ENCODE data around the gene PRDM15.

The PRDM15 gene

GRCh38 chr21:41865002-41865777 lies 14.0 kb downstream of the PRDM15 start:
- Histone ChIP-seq H3K4me3 (ENCODE audit: low read length) (peak overlapping the region; percentile 47), H3F3A (ENCODE audit: insufficient read depth, low read length) (peaks cover 45% of the 10 kb centered on the region)

GRCh38 chr21:41864311-41865001 lies 14.7 kb downstream of the PRDM15 start:
- Histone ChIP-seq H3K27me3 (replicated peaks; ENCODE audit: insufficient read depth, low read length) (no peaks in the 10 kb centered on the region), H3K9me3 (replicated peaks; ENCODE audit: insufficient read depth, low read length) (no peaks in the 10 kb centered on the region), H3K4me1 (ENCODE audit: low read length) (peaks cover 56% of the 10 kb centered on the region), H2AFZ (ENCODE audit: low read length) (peak overlapping the region; percentile 70), H3K79me2 (ENCODE audit: low read length) (peaks cover 59% of the 10 kb centered on the region), H3F3A (ENCODE audit: insufficient read depth, low read length) (peaks cover 45% of the 10 kb centered on the region), H3K4me3 (ENCODE audit: low read length) (peak overlapping the region; percentile 47), H3K27ac (ENCODE audit: low read length) (peak overlapping the region; percentile 84), H3K9ac (ENCODE audit: low read length) (peak overlapping the region; percentile 59), H3K36me3 (replicated peaks; ENCODE audit: insufficient read depth, low read length) (no peaks in the 10 kb centered on the region), H3K9me2 (replicated peaks; ENCODE audit: insufficient read depth, low read length) (no peaks in the 10 kb centered on the region), H4K20me1 (ENCODE audit: insufficient read depth, low read length) (no peaks in the 10 kb centered on the region), H3K4me2 (ENCODE audit: low read depth, low read length) (peak overlapping the region; percentile 93)
- DNase-seq: peak; percentile 43
- TF ChIP-seq EZH2phosphoT487 (IDR thresholded peaks at IDR 0.05; ENCODE audit: low read length): no peak
- TF ChIP-seq EZH2 (optimal IDR thresholded peaks at IDR 0.05; ENCODE audit: low read depth, low read length): no peak
- no peak for TF ChIP-seq CTCF (IDR thresholded peaks at IDR 0.05; ENCODE audit: low read length)

More at GRCh38 chr21:41865002-41865777, 14.0 kb downstream of the PRDM15 start:
- Histone ChIP-seq H3K9me2 (replicated peaks; ENCODE audit: insufficient read depth, low read length) (no peaks in the 10 kb centered on the region), H3K9me3 (replicated peaks; ENCODE audit: insufficient read depth, low read length) (no peaks in the 10 kb centered on the region), H3K36me3 (replicated peaks; ENCODE audit: insufficient read depth, low read length) (no peaks in the 10 kb centered on the region), H3K79me2 (ENCODE audit: low read length) (peaks cover 55% of the 10 kb centered on the region), H3K4me1 (ENCODE audit: low read length) (peaks cover 56% of the 10 kb centered on the region), H3K27ac (ENCODE audit: low read length) (peak overlapping the region; percentile 84), H3K9ac (ENCODE audit: low read length) (peak overlapping the region; percentile 59), H2AFZ (ENCODE audit: low read length) (peak overlapping the region; percentile 70), H3K27me3 (replicated peaks; ENCODE audit: insufficient read depth, low read length) (no peaks in the 10 kb centered on the region), H4K20me1 (ENCODE audit: insufficient read depth, low read length) (no peaks in the 10 kb centered on the region), H3K4me2 (ENCODE audit: low read depth, low read length) (peak overlapping the region; percentile 93)
- no peak for TF ChIP-seq EZH2phosphoT487 (IDR thresholded peaks at IDR 0.05; ENCODE audit: low read length)
- TF ChIP-seq EZH2 (optimal IDR thresholded peaks at IDR 0.05; ENCODE audit: low read depth, low read length): no peak
- TF ChIP-seq CTCF (IDR thresholded peaks at IDR 0.05; ENCODE audit: low read length): no peak
- DNase-seq: peak; percentile 75

- H3K9me3 ChIP-seq (replicated peaks; ENCODE audit: insufficient read depth, low read length): no peaks in the 10 kb centered on the region
- H3K27me3 ChIP-seq (replicated peaks; ENCODE audit: insufficient read depth, low read length): no peaks in the 10 kb centered on the region
- no peaks in the 10 kb centered on the region for H3K36me3 ChIP-seq (replicated peaks; ENCODE audit: insufficient read depth, low read length)
- H4K20me1 ChIP-seq (ENCODE audit: insufficient read depth, low read length): no peaks in the 10 kb centered on the region
- peaks cover 40% of the 10 kb centered on the region for H3F3A ChIP-seq (ENCODE audit: insufficient read depth, low read length)
- H3K79me2 ChIP-seq (ENCODE audit: low read length): peaks cover 59% of the 10 kb centered on the region
- H3K4me1 ChIP-seq (ENCODE audit: low read length): peaks cover 51% of the 10 kb centered on the region
- no peak overlapping the region for H3K9ac ChIP-seq (ENCODE audit: low read length)
- DNase-seq: no peak
- H2AFZ ChIP-seq (ENCODE audit: low read length): no peak overlapping the region
- no peaks in the 10 kb centered on the region for H3K9me2 ChIP-seq (replicated peaks; ENCODE audit: insufficient read depth, low read length)
- H3K27ac ChIP-seq (ENCODE audit: low read length): no peak overlapping the region
- TF ChIP-seq EZH2phosphoT487 (IDR thresholded peaks at IDR 0.05; ENCODE audit: low read length) (no peak), EZH2 (optimal IDR thresholded peaks at IDR 0.05; ENCODE audit: low read depth, low read length) (no peak), CTCF (IDR thresholded peaks at IDR 0.05; ENCODE audit: low read length) (no peak)
- H3K4me3 ChIP-seq (ENCODE audit: low read length): no peak overlapping the region
- H3K4me2 ChIP-seq (ENCODE audit: low read depth, low read length): peak overlapping the region; percentile 22; the same call in 1 of the 2 replicates
Measured at GRCh38 chr21:41863439-41863740, 15.8 kb downstream of the PRDM15 start.
